ENCODE results near the gene FAM193A. TPM values are rescaled to one million over a fixed set of nuclear protein-coding genes. Genes with fewer than 3 reads are reported as not detected.
A peak's percentile ranks its signal among the peaks of the same experiment; 100 is the strongest.
"Not testable (repeated sequence)": the region's sequence is repeated elsewhere in the genome, so short reads cannot be mapped to it uniquely, and the experiment has no call there.

Gene FAM193A
- total RNA-seq, 1 donor from 2014 or later, result 31.4 TPM

DNA sequence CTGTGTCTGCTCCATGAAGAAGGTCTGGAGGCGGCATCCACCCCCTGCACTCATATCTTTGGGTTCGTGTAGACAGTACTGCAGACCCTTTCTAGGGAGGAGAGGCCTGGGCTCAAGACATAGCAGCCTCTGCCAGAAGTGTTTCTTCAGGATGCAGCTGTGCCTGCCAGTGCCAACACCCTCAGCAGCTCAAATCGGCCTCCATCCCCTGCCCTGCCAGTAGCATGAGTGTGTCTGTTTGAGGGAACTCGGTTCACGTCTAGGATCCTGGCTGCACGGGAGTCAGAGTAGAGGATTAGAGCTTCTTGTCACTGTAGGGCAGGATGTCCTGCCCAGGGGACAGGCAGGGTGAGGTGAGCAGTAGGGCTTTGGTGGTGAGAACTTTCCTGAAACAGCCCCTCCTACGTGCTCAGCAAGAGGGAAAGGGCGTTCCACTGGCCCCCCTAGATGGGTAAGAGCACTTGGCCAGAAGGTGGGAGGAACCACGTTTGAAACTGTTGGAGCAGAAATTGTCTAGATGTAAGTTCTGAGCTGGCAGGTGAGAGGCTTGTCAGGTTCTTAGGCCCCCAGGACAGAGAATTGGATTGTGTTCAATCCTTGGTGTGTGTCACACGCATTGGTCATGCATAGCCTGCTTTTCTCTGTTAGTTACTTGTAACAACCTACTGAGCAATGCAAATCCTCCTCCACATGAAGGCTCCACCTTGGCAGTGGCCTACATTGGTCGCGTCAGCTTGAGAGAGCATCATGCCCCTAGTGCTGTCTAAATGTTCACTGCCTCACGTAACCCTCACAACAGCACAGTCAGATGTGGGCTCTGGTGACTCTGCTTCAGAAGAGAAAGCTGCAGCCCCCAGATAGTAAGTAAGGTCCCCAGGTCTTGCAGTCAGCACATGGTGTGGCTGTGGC lies 25.8 kb upstream of the FAM193A start:
- peaks cover 0 to 48% of the 10 kb centered on the region in 2 donors for H3K36me3 ChIP-seq

DNA sequence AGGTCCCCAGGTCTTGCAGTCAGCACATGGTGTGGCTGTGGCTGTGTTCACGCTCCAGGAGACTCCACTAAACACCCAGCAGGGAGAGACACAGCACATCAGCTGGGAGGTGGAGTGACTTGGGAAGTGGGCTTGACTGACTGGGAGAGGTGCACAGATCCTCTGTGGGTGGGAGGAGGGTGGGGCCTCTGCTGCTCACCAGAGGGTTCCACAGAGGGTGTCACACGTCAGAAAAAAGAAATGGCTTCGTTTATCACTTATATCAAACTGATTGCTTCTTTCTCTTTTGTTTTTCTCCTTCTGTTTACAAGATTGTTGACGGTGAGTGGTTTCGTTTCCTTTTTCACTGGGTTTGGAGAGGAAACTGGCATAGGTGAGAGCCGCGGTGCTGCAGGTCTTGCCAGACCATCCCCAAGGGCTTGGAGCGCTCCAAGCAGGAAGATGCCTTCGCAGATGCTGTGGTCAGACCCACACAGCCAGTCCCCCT lies 24.8 kb upstream of the FAM193A start:
- no peak overlapping the region for H3K27ac ChIP-seq
- intact Hi-C loops (cut with DNase I), result no loop called here
- peaks cover 5% of the 10 kb centered on the region for H3K4me1 ChIP-seq
- H3K36me3 ChIP-seq, result peaks cover 0 to 48% of the 10 kb centered on the region in 2 donors
- no peaks in the 10 kb centered on the region for H3K27me3 ChIP-seq
- no peak for DNase-seq (ENCODE audit: extremely low spot score in 2 of 2)
- H3K9me3 ChIP-seq, result no peaks in the 10 kb centered on the region
- TF ChIP-seq POLR2A (IDR thresholded peaks at IDR 0.05) (no peak), POLR2AphosphoS5 (IDR thresholded peaks at IDR 0.05; ENCODE audit: insufficient read depth in 1 of 2, low read depth in 1 of 2) (no peak)
- TF ChIP-seq, protein P1, sequence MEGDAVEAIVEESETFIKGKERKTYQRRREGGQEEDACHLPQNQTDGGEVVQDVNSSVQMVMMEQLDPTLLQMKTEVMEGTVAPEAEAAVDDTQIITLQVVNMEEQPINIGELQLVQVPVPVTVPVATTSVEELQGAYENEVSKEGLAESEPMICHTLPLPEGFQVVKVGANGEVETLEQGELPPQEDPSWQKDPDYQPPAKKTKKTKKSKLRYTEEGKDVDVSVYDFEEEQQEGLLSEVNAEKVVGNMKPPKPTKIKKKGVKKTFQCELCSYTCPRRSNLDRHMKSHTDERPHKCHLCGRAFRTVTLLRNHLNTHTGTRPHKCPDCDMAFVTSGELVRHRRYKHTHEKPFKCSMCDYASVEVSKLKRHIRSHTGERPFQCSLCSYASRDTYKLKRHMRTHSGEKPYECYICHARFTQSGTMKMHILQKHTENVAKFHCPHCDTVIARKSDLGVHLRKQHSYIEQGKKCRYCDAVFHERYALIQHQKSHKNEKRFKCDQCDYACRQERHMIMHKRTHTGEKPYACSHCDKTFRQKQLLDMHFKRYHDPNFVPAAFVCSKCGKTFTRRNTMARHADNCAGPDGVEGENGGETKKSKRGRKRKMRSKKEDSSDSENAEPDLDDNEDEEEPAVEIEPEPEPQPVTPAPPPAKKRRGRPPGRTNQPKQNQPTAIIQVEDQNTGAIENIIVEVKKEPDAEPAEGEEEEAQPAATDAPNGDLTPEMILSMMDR (IDR thresholded peaks at IDR 0.05), result no peak
- no peak overlapping the region for H3K4me3 ChIP-seq

More for the DNA sequence above, 25.8 kb upstream of the FAM193A start:
- intact Hi-C loops (cut with DNase I), result no loop called here
- Histone ChIP-seq H3K9me3 (no peaks in the 10 kb centered on the region), H3K27me3 (no peaks in the 10 kb centered on the region), H3K27ac (no peak overlapping the region), H3K4me3 (no peak overlapping the region), H3K4me1 (no peaks in the 10 kb centered on the region)
- DNase-seq (ENCODE audit: extremely low spot score in 2 of 2), result no peak
- TF ChIP-seq, protein P1 (IDR thresholded peaks at IDR 0.05), result no peak
- TF ChIP-seq POLR2AphosphoS5 (IDR thresholded peaks at IDR 0.05; ENCODE audit: insufficient read depth in 1 of 2, low read depth in 1 of 2) (no peak), POLR2A (IDR thresholded peaks at IDR 0.05) (no peak)

GRCh38 chr4:2512396-2513135 lies 23.9 kb upstream of the FAM193A start:
- peaks cover 0 to 43% of the 10 kb centered on the region in 2 donors for H3K36me3 ChIP-seq
- H3K27me3 ChIP-seq, result no peaks in the 10 kb centered on the region
- no peaks in the 10 kb centered on the region for H3K9me3 ChIP-seq
- intact Hi-C loops (cut with DNase I), result no loop called here
- DNase-seq (ENCODE audit: extremely low spot score in 2 of 2), result no peak
- H3K4me1 ChIP-seq, result peaks cover 5% of the 10 kb centered on the region
- TF ChIP-seq POLR2A (IDR thresholded peaks at IDR 0.05) (no peak), POLR2AphosphoS5 (IDR thresholded peaks at IDR 0.05; ENCODE audit: insufficient read depth in 1 of 2, low read depth in 1 of 2) (no peak)
- no peak overlapping the region for H3K27ac ChIP-seq
- H3K4me3 ChIP-seq, result no peak overlapping the region

- H3K4me1 ChIP-seq, result not testable (repeated sequence)
Observed at GRCh38 chr4:2514193-2514592, 22.3 kb upstream of the FAM193A start.

GRCh38 chr4:2514944-2515343 lies 21.5 kb upstream of the FAM193A start:
- H3K27ac ChIP-seq, result peak overlapping the region; percentile 38
- H3K9me3 ChIP-seq; H3K27me3 ChIP-seq; intact Hi-C loops (cut with DNase I); H3K4me3 ChIP-seq; DNase-seq (ENCODE audit: extremely low spot score in 2 of 2); H3K4me1 ChIP-seq: not testable (repeated sequence)
- peaks cover 0 to 39% of the 10 kb centered on the region in 2 donors for H3K36me3 ChIP-seq

More at GRCh38 chr4:2514193-2514592, 22.3 kb upstream of the FAM193A start:
- H3K27me3 ChIP-seq; H3K4me3 ChIP-seq; H3K27ac ChIP-seq; H3K9me3 ChIP-seq; DNase-seq (ENCODE audit: extremely low spot score in 2 of 2); intact Hi-C loops (cut with DNase I): not testable (repeated sequence)
- peaks cover 0 to 39% of the 10 kb centered on the region in 2 donors for H3K36me3 ChIP-seq

GRCh38 chr4:2515830-2516550 lies 20.5 kb upstream of the FAM193A start:
- Histone ChIP-seq H3K4me3 (no peak overlapping the region), H3K27ac (peak overlapping the region; percentile 17), H3K36me3 (peaks cover 0 to 34% of the 10 kb centered on the region in 2 donors), H3K4me1 (peaks cover 5% of the 10 kb centered on the region), H3K9me3 (no peaks in the 10 kb centered on the region), H3K27me3 (no peaks in the 10 kb centered on the region)
- intact Hi-C loops (cut with DNase I), result no loop called here
- DNase-seq (ENCODE audit: extremely low spot score in 2 of 2), result no peak
- TF ChIP-seq, protein P1 (IDR thresholded peaks at IDR 0.05), result no peak
- TF ChIP-seq POLR2AphosphoS5 (IDR thresholded peaks at IDR 0.05; ENCODE audit: insufficient read depth in 1 of 2, low read depth in 1 of 2), result no peak
- TF ChIP-seq POLR2A (IDR thresholded peaks at IDR 0.05), result no peak
